Measurements from ENCODE around the gene SUN3. TPM values are rescaled to one million over a fixed set of nuclear protein-coding genes. Genes with fewer than 3 reads are reported as not detected.
"Not testable (repeated sequence)": the region's sequence is repeated elsewhere in the genome, so short reads cannot be mapped to it uniquely, and the experiment has no call there.

SUN3 gene
- total RNA-seq, 1 donor from 2014 or later: not detected

- Histone ChIP-seq H3K79me2 (ENCODE audit: low read depth) (no peaks in the 10 kb centered on the region), H3K4me2 (no peak overlapping the region), H3K9ac (no peak overlapping the region), H3K4me3 (no peak overlapping the region), H3K9me3 (ENCODE audit: low read depth) (no peaks in the 10 kb centered on the region), H2AFZ (replicated peaks) (no peak overlapping the region), H3F3A (ENCODE audit: low read depth) (peaks cover 3% of the 10 kb centered on the region), H3K27me3 (no peaks in the 10 kb centered on the region), H3K36me3 (no peaks in the 10 kb centered on the region), H4K20me1 (ENCODE audit: low read depth) (no peaks in the 10 kb centered on the region), H3K27ac (no peak overlapping the region), H3K4me1 (peaks cover 11% of the 10 kb centered on the region)
- TF ChIP-seq EZH2 (IDR thresholded peaks at IDR 0.05): no peak
- TF ChIP-seq, protein P1, sequence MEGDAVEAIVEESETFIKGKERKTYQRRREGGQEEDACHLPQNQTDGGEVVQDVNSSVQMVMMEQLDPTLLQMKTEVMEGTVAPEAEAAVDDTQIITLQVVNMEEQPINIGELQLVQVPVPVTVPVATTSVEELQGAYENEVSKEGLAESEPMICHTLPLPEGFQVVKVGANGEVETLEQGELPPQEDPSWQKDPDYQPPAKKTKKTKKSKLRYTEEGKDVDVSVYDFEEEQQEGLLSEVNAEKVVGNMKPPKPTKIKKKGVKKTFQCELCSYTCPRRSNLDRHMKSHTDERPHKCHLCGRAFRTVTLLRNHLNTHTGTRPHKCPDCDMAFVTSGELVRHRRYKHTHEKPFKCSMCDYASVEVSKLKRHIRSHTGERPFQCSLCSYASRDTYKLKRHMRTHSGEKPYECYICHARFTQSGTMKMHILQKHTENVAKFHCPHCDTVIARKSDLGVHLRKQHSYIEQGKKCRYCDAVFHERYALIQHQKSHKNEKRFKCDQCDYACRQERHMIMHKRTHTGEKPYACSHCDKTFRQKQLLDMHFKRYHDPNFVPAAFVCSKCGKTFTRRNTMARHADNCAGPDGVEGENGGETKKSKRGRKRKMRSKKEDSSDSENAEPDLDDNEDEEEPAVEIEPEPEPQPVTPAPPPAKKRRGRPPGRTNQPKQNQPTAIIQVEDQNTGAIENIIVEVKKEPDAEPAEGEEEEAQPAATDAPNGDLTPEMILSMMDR (IDR thresholded peaks at IDR 0.05): peak; percentile 58
- H3K36me3 Mint-ChIP-seq: no peaks in the 10 kb centered on the region
- no peaks in the 10 kb centered on the region for H3K9me3 Mint-ChIP-seq
- H3K4me3 Mint-ChIP-seq: no peak overlapping the region
- no peak overlapping the region for H3K27ac Mint-ChIP-seq
- H3K4me1 Mint-ChIP-seq: peaks cover 34% of the 10 kb centered on the region
- DNase-seq (ENCODE audit: low spot score): no peak
- H3K27me3 Mint-ChIP-seq (ENCODE audit: insufficient read depth, low read depth): peaks cover 2% of the 10 kb centered on the region
Observed at GRCh38 chr7:47988496-47989386, 40.2 kb downstream of the SUN3 start.

DNA sequence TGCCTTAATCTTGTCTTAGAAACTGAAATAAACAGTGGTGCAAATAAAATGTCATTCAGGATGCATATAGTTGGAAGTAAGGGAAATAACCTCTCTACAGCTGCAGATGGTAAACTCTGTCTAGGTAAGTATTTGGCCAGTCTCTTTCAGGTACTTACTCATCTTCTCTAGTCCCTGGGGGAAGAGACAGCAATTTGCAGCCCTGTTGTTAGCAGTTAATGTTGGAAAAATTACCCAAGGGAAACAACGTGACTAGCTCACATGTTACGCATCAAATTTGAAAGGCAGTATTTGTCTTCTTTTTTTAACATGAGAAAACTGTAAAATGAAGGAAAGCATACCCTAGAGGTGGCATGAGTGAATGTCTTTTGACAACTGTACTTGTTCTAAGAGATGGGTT lies 46.3 kb downstream of the SUN3 start:
- Mint-ChIP-seq H3K4me1 (peaks cover 16% of the 10 kb centered on the region), H3K4me3 (no peak overlapping the region), H3K9me3 (no peaks in the 10 kb centered on the region), H3K36me3 (peaks cover 6% of the 10 kb centered on the region), H3K27ac (no peak overlapping the region), H3K27me3 (ENCODE audit: insufficient read depth, low read depth) (no peaks in the 10 kb centered on the region)
- Histone ChIP-seq H3K4me1 (peaks cover 16% of the 10 kb centered on the region), H3K9me3 (ENCODE audit: low read depth) (no peaks in the 10 kb centered on the region), H3K4me3 (no peak overlapping the region), H3F3A (ENCODE audit: low read depth) (peaks cover 30% of the 10 kb centered on the region), H3K79me2 (ENCODE audit: low read depth) (peaks cover 14% of the 10 kb centered on the region), H3K27ac (no peak overlapping the region), H3K27me3 (no peaks in the 10 kb centered on the region), H3K9ac (no peak overlapping the region), H3K4me2 (peak overlapping the region; percentile 4), H4K20me1 (ENCODE audit: low read depth) (peaks cover 6% of the 10 kb centered on the region), H3K36me3 (peaks cover 1% of the 10 kb centered on the region), H2AFZ (replicated peaks) (peak overlapping the region; percentile 9)
- DNase-seq (ENCODE audit: low spot score): no peak
- TF ChIP-seq EZH2 (IDR thresholded peaks at IDR 0.05) (no peak), EZH2phosphoT487 (IDR thresholded peaks at IDR 0.05) (no peak)
- TF ChIP-seq, protein P1 (IDR thresholded peaks at IDR 0.05): no peak

GRCh38 chr7:47980648-47981047 lies 48.3 kb downstream of the SUN3 start:
- not testable (repeated sequence) for H3K27ac Mint-ChIP-seq; H3K27me3 Mint-ChIP-seq (ENCODE audit: insufficient read depth, low read depth); H3K36me3 Mint-ChIP-seq

GRCh38 chr7:47979832-47980181 lies 49.1 kb downstream of the SUN3 start:
- H3K9ac ChIP-seq: no peak overlapping the region
- peak overlapping the region; percentile 89 for H3K4me3 ChIP-seq
- peak overlapping the region; percentile 99 for H3K4me2 ChIP-seq
- H2AFZ ChIP-seq (replicated peaks): peak overlapping the region; percentile 97
- no peaks in the 10 kb centered on the region for H3K27me3 Mint-ChIP-seq (ENCODE audit: insufficient read depth, low read depth)
- H4K20me1 ChIP-seq (ENCODE audit: low read depth): peaks cover 6% of the 10 kb centered on the region
- TF ChIP-seq EZH2phosphoT487 (IDR thresholded peaks at IDR 0.05) (no peak), EZH2 (IDR thresholded peaks at IDR 0.05) (no peak)
- TF ChIP-seq, protein P1 (IDR thresholded peaks at IDR 0.05): no peak
- no peaks in the 10 kb centered on the region for H3K9me3 Mint-ChIP-seq
- peaks cover 16% of the 10 kb centered on the region for H3K4me1 ChIP-seq
- H3K27me3 ChIP-seq: no peaks in the 10 kb centered on the region
- H3K4me3 Mint-ChIP-seq: peak overlapping the region; percentile 93
- peaks cover 18% of the 10 kb centered on the region for H3K4me1 Mint-ChIP-seq
- peaks cover 33% of the 10 kb centered on the region for H3F3A ChIP-seq (ENCODE audit: low read depth)
- peaks cover 22% of the 10 kb centered on the region for H3K36me3 ChIP-seq
- H3K9me3 ChIP-seq (ENCODE audit: low read depth): no peaks in the 10 kb centered on the region
- peak overlapping the region; percentile 98 for H3K27ac Mint-ChIP-seq
- peaks cover 22% of the 10 kb centered on the region for H3K79me2 ChIP-seq (ENCODE audit: low read depth)
- H3K36me3 Mint-ChIP-seq: peaks cover 10% of the 10 kb centered on the region
- DNase-seq (ENCODE audit: low spot score): no peak
- H3K27ac ChIP-seq: no peak overlapping the region

More at GRCh38 chr7:47980648-47981047, 48.3 kb downstream of the SUN3 start:
- not testable (repeated sequence) for DNase-seq (ENCODE audit: low spot score); H2AFZ ChIP-seq (replicated peaks); H3K9me3 ChIP-seq (ENCODE audit: low read depth); H3K9ac ChIP-seq; H3K4me3 Mint-ChIP-seq; H3K27me3 ChIP-seq; H3K9me3 Mint-ChIP-seq; H3K4me3 ChIP-seq; H3K4me2 ChIP-seq; H4K20me1 ChIP-seq (ENCODE audit: low read depth); H3K27ac ChIP-seq
- Histone ChIP-seq H3K79me2 (ENCODE audit: low read depth) (peaks cover 22% of the 10 kb centered on the region), H3K36me3 (peaks cover 18% of the 10 kb centered on the region), H3F3A (ENCODE audit: low read depth) (peaks cover 33% of the 10 kb centered on the region), H3K4me1 (peaks cover 16% of the 10 kb centered on the region)
- peaks cover 18% of the 10 kb centered on the region for H3K4me1 Mint-ChIP-seq

All from neural progenitor cell (in vitro differentiated cells).